T-helper 1 cell treated with Interleukin-12 subunit alpha and Interleukin-12 subunit beta and Interleukin-4 antibody, amounts not matched to agents 30 μg/mL and 1 μg/mL, for 36 hours (primary cell): ENCODE data around the gene TYROBP.
"Not testable (repeated sequence)": the region's sequence is repeated elsewhere in the genome, so short reads cannot be mapped to it uniquely, and the experiment has no call there.

Experiments
- H3K27ac Mint-ChIP-seq: one replicate; pipeline ENCODE4 v1.8.0; 2021; ENCODE audit warnings: mild to moderate bottlenecking, mixed read lengths
- H3K27me3 Mint-ChIP-seq: one replicate; pipeline ENCODE4 v1.8.0; 2021; ENCODE audit warnings: low read depth, mixed read lengths
- H3K36me3 Mint-ChIP-seq: one replicate; pipeline ENCODE4 v1.8.0; 2021; ENCODE audit warnings: low read depth, mixed read lengths
- H3K4me1 Mint-ChIP-seq: one replicate; pipeline ENCODE4 v1.8.0; 2021; ENCODE audit warnings: low read depth, mixed read lengths
- H3K4me3 Mint-ChIP-seq: one replicate; pipeline ENCODE4 v1.8.0; 2021; ENCODE audit warnings: mild to moderate bottlenecking, moderate library complexity, mixed read lengths
- H3K9me3 Mint-ChIP-seq: one replicate; pipeline ENCODE4 v1.8.0; 2021; ENCODE audit warnings: mixed read lengths

The TYROBP gene

DNA sequence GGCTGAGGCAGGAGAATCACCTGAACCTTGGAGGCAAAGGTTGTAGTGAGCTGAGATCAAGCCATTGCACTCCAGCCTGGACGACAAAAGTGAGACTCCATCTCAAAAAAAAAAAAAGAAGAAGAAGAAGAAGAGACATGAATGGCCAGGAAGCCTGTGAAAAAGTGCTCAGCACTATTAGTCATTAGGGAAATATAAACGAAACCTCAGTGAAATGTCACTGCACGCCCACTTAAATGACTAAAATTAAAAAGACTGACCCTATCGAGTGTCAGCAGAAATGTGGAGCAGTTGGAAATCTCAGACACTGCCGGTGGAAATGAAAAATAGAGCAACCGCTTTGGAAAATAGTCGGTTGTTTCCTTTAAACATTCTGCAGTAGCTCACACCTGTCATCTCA is 5.5 kb upstream of the TYROBP start:
- Mint-ChIP-seq H3K9me3 (no peaks in the 10 kb centered on the region), H3K27me3 (peaks cover 3% of the 10 kb centered on the region)

DNA sequence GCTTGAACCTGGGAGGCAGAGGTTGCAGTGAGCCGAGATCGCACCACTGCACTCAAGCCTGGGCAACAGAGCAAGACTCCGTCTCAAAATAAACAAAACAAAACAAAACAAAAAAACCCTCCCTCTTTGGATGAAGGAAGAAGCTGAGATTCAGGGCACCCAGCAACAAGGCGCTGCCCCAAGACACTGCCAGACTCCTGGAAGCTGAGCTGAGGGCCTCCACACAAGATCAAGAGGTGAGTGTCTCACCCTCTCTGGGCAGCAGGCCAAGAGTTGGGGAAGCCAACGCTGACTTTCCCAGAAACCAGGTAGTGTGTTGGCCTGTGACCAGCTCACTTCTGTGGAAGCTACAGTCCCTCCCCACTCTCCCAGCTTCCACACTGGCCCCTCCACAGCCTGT is 3.7 kb upstream of the TYROBP start:
- H3K4me1 Mint-ChIP-seq, result peaks cover 11% of the 10 kb centered on the region
- no peak overlapping the region for H3K4me3 Mint-ChIP-seq
- H3K36me3 Mint-ChIP-seq, result no peaks in the 10 kb centered on the region
- no peak overlapping the region for H3K27ac Mint-ChIP-seq
- no peaks in the 10 kb centered on the region for H3K9me3 Mint-ChIP-seq
- peaks cover 3% of the 10 kb centered on the region for H3K27me3 Mint-ChIP-seq

More for the DNA sequence above, 5.5 kb upstream of the TYROBP start:
- Mint-ChIP-seq H3K27ac (no peak overlapping the region), H3K4me3 (no peak overlapping the region), H3K36me3 (no peaks in the 10 kb centered on the region), H3K4me1 (peaks cover 11% of the 10 kb centered on the region)

DNA sequence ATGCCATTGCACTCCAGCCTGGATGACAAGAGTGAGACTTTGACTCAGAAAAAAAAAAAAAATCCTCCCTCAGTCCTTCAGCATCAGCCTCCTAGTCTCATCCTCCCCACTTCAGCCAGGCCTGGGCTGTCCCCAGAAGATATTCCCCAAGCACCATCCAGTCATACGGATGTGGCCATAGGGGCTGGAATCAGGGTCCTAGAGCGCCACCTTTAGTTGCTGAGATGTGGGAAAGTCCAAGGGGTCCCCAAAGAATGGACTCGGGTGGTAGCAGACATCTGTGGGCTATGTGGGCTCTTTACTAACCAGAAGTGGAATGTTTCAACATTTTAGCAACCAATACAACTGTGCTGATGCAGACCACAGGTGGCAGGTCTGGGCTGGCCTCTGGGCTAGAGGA is 3.1 kb upstream of the TYROBP start:
- Mint-ChIP-seq H3K27ac (no peak overlapping the region), H3K36me3 (no peaks in the 10 kb centered on the region), H3K9me3 (no peaks in the 10 kb centered on the region), H3K4me1 (peaks cover 11% of the 10 kb centered on the region), H3K4me3 (no peak overlapping the region), H3K27me3 (peaks cover 3% of the 10 kb centered on the region)

DNA sequence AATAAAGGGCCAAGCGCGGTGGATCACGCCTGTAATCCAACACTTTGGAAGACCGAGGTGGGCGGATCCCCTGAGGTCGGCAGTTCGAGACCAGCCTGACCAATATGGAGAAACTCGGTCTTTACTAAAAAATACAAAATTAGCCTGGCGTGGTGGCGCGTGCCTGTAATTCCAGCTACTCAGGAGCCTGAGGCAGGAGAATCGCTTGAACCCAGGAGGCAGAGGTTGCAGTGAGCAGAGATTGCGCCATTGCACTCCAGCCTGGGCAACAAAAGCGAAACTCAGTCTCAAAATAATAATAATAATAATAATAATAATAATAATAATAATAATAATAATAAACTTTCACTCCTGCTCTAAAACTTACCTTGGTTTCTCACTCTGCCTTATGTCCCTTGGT is 2.3 kb upstream of the TYROBP start:
- H3K27me3 Mint-ChIP-seq, H3K4me3 Mint-ChIP-seq, H3K36me3 Mint-ChIP-seq, H3K9me3 Mint-ChIP-seq, H3K27ac Mint-ChIP-seq: not testable (repeated sequence)
- H3K4me1 Mint-ChIP-seq, result peaks cover 11% of the 10 kb centered on the region

DNA sequence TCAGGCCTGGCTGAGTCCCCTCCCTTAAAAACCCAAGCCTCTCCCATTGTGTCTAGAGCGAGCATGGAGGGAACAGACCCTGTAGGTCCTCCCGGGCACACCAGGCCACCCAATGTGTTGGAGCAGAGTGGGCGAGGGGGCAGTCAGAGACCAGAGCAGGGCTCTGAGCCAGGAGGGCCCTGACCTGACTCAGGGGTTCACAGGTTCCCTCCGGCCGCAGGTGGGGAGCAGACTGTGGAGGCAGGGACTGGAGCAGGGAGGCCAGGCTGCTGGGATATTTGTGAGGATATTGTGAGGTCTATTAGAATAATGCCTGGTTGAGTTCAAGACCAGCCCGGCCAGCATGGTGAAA is 1.6 kb upstream of the TYROBP start:
- no peak overlapping the region for H3K4me3 Mint-ChIP-seq

DNA sequence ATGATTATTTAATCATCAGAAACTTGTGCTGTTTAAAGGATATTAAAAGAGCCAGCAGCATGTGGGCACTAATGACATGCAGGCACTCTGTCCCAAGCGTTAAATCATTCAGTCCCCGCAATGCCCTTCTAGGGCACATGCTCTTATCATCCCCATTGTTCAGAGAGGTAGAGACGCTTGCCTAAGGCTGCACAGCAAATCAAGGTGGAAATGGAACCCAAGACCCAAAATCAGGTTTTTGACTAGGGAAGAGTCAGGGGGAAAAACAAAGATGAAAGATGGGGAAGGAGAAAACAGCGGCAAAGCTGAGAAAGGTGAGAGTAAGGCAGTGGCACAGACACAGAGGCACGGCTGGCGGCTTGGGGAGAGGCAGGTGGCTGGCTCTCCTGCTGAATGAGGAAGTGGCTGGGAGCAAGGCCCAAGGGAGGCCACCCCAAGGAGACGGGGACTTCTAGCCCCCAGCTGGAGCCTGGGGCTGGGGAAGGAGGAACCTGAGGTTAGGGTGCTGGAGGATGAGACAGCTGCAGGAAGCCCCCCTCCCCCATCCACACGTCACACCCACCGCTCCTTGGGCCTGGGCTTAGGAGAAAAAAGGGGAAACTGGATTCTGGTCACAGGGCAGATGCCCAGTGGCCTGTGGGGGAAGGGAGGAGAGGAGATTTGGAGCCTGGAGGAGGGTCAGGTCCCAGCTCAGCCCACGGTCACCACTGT is 1.0 kb upstream of the TYROBP start:
- Mint-ChIP-seq H3K27me3 (no peaks in the 10 kb centered on the region), H3K4me1 (peaks cover 20% of the 10 kb centered on the region), H3K27ac (peak overlapping the region; percentile 71), H3K36me3 (no peaks in the 10 kb centered on the region), H3K4me3 (no peak overlapping the region), H3K9me3 (no peaks in the 10 kb centered on the region)

More for the DNA sequence above, 1.6 kb upstream of the TYROBP start:
- Mint-ChIP-seq H3K36me3 (no peaks in the 10 kb centered on the region), H3K4me1 (peaks cover 15% of the 10 kb centered on the region), H3K27me3 (no peaks in the 10 kb centered on the region), H3K9me3 (no peaks in the 10 kb centered on the region), H3K27ac (peak overlapping the region; percentile 71)

DNA sequence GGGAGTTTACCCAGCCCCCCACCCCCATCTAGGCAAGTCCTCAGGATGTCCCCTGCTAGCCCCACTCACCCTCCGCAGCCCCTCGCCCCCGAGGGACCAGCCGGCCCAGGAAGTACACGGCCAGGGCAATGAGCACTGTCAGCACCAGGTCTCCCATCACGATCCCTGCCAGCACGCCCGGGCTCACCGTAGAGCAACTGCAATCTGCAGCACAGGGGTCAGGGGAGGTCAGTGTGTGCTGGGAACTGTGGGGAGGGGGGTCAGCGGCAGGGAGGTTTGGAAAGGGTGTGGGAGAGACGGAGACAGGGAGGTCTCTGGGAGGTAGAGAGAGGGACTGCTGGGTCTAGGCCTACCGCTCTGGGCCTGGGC is 734 bp downstream of the TYROBP start:
- no peak overlapping the region for H3K27ac Mint-ChIP-seq
- no peaks in the 10 kb centered on the region for H3K27me3 Mint-ChIP-seq
- H3K36me3 Mint-ChIP-seq, result peaks cover 6% of the 10 kb centered on the region
- H3K9me3 Mint-ChIP-seq, result no peaks in the 10 kb centered on the region
- H3K4me1 Mint-ChIP-seq, result peaks cover 34% of the 10 kb centered on the region
- no peak overlapping the region for H3K4me3 Mint-ChIP-seq

DNA sequence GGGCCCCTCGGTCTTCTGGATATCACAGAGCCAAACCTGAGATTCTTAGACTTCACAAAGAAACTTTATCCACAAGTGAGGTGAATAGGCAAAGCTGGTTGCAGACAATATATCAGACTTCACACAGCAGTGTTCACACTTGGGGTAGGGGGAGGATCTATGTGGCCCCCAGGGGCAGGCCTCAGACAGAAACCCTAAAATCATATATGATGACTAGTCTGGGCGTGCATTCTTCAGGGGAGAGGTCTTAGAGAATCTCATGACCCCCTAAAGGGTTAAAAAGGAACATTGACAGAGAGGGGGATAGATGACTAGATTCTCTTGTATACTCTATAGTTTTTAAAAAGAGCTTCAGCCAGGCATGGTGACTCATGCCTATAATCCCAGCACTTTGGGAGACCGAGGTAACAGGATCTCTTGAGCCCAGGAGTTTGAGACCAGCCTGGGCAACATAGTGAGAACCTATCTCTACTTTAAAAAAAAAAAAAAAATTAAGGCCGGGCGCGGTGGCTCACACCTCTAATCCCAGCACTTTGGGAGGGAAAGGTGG is 2.8 kb downstream of the TYROBP start:
- no peaks in the 10 kb centered on the region for H3K9me3 Mint-ChIP-seq
- peaks cover 45% of the 10 kb centered on the region for H3K4me1 Mint-ChIP-seq
- H3K36me3 Mint-ChIP-seq, result peaks cover 6% of the 10 kb centered on the region
- peak overlapping the region; percentile 71 for H3K27ac Mint-ChIP-seq
- H3K27me3 Mint-ChIP-seq, result no peaks in the 10 kb centered on the region
- H3K4me3 Mint-ChIP-seq, result no peak overlapping the region

DNA sequence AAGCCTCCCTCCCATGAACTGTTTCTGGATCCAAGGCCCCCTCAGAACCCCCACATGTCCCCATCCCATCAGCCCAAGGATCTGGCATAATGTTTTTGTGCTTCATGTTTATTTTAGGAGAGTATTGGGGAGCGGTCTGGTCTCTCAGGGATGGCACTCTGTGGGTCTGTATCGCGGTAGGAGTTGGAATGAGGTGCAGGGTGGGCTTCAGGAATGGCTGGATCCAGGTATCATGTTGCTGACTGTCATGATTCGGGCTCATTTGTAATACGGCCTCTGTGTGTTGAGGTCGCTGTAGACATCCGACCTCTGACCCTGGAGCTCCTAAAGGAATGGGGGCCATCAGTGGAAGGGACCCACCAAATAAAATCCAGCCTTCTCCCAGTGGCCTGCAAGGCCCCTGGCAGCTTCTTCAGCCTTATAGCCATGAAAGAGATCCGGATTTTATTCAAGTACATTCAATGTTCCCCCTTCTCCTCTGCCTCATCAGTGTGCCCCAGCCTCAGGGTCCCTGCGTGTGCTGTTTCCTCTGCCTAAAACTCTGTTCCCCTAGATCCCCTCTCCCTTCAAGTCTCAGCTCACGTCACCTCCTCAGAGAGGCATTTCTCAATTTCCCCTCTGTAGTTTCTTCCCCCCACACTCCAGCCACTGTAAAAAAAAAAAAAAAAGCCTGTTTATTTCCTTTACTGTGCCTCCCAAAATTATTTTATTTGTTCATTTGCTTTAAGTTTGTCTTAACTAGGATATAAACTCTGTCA is 3.6 kb downstream of the TYROBP start:
- Mint-ChIP-seq H3K9me3 (no peaks in the 10 kb centered on the region), H3K4me3 (peak overlapping the region; percentile 22), H3K4me1 (peaks cover 44% of the 10 kb centered on the region), H3K36me3 (peaks cover 6% of the 10 kb centered on the region), H3K27ac (peak overlapping the region; percentile 71), H3K27me3 (no peaks in the 10 kb centered on the region)

DNA sequence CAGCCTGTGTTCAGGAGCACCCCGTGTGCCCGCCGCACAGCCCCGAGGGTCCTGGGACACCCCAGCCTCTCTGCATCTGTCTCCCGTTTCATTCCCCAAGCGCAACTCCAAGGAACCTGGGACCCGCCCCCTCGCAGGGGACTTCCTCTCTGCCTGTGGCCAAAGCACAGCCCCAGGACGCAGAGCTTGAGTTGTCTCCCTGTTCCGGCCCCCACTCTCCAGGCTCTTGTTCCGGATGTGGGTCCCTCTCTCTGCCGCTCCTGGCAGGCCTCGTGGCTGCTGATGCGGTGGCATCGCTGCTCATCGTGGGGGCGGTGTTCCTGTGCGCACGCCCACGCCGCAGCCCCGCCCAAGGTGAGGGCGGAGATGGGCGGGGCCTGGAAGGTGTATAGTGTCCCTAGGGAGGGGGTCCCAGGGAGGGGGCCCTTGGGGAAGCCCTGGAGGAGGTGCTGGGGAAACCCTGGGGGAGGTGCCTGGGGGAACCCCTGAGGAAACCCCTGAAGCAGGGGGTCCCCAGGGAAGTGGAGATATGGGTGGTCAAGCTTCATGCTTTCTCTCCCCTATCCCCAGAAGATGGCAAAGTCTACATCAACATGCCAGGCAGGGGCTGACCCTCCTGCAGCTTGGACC is 4.4 kb downstream of the TYROBP start:
- Mint-ChIP-seq H3K27me3 (no peaks in the 10 kb centered on the region), H3K36me3 (peaks cover 8% of the 10 kb centered on the region), H3K4me3 (peak overlapping the region; percentile 98), H3K27ac (peak overlapping the region; percentile 96), H3K9me3 (no peaks in the 10 kb centered on the region), H3K4me1 (peaks cover 40% of the 10 kb centered on the region)

DNA sequence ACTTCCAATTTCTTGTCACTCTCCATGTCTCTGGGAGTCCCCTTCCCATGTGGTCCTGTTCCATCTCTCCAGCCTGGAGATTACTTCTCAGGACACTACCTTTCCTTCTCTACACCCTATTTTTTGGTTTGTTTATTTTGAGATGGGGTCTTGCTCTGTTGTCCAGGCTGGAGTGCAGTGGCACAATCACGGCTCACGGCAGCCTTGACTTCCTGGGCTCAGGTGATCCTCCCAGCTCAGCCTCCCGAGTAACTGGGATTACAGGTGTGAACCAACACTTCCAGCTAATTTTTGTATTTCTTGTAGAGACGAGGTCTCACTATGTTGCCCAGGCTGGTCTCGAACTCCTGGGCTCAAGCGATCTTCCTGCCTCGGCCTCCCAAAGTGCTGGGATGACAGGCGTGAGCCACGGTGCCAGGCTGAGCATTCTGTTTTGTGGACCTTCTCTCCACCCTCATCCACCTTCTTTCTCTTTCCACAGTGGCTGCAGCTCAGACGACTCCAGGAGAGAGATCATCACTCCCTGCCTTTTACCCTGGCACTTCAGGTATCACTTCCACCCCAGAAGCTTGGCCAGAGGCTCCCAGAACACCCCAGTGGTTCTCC is 5.1 kb downstream of the TYROBP start:
- peaks cover 12% of the 10 kb centered on the region for H3K36me3 Mint-ChIP-seq

DNA sequence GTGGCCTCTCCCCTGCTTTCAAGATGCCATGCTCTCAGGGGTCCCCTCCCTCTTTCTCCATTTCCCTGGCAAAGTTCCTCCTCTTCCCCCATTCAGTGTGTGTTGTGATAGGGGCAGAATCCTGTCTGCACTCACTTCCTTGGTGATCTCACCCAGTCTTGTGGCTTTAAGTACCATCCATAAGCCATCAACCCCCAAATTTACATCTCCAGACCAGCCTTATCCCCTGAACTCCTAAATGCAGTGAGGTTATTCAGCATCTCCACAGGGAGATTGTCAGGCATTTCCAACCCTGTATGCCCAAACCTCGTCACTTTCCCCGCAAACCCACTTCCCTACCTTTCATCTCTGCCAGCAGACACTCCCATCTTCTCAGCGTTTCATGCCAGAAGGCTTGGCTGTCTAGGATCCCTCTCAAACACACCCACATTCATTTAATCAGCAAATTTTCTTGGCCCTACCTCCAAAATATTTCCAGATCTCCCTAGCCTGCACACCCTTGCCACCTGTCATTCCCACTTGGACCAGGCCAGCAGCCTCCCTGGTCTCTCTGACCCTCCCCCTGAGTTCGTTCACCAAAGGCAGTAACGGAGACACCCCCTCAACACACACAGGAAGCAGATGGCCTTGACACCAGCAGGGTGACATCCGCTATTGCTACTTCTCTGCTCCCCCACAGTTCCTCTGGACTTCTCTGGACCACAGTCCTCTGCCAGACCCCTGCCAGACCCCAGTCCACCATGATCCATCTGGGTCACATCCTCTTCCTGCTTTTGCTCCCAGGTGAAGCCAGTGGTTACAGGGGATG is 6.0 kb downstream of the TYROBP start, which contains the start of gene HCST:
TSS of gene HCST (plus strand) at position 676 of the 808 bp plus-strand sequence. CDS start at position 741, 65 bp downstream.
- H3K4me3 Mint-ChIP-seq, result peak within 1 kb of the TSS; percentile 98

More for the DNA sequence above, 5.1 kb downstream of the TYROBP start:
- Mint-ChIP-seq H3K4me1 (peaks cover 40% of the 10 kb centered on the region), H3K9me3 (no peaks in the 10 kb centered on the region), H3K27me3 (no peaks in the 10 kb centered on the region), H3K27ac (peak overlapping the region; percentile 96), H3K4me3 (peak overlapping the region; percentile 98)

DNA sequence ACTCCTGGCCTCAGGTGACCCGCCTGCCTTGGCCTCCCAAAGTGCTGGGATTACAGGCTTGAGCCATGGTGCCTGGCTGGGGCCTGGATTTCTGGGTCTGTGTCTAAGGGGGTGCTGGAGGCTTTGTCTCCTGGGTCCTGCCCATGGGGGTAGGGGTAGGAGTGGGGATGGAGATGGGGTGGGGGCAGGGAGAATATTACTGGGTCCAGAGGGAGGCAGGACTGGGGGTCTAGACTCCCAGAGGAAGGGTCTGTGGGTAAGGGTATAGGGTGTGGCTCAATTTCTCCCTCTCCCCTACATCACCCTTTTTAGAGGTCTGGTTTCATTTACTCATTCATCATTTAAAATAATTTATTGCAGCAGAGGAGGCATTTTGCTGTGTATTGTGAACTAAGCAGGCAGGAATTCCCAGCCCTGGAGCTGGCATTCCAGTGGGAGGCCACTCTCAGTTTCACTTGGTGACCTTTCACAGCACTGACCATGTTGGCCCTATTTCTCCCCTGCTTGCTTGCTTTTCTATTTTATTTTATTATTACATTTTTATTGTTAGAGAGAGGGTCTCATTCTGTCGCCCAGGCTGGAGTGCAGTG is 6.9 kb downstream of the TYROBP start:
- Mint-ChIP-seq H3K27me3 (no peaks in the 10 kb centered on the region), H3K27ac (peak overlapping the region; percentile 97), H3K9me3 (no peaks in the 10 kb centered on the region), H3K4me3 (peak overlapping the region; percentile 98), H3K4me1 (peaks cover 44% of the 10 kb centered on the region), H3K36me3 (peaks cover 17% of the 10 kb centered on the region)

More for the DNA sequence above, 6.0 kb downstream of the TYROBP start, which contains the start of gene HCST:
- H3K27ac Mint-ChIP-seq, result peak within 1 kb of the TSS; percentile 96
- peaks cover 44% of the 10 kb centered on the region for H3K4me1 Mint-ChIP-seq
- H3K36me3 Mint-ChIP-seq, result peaks cover 17% of the 10 kb centered on the region
- H3K27me3 Mint-ChIP-seq, result no peaks in the 10 kb centered on the region
- no peaks in the 10 kb centered on the region for H3K9me3 Mint-ChIP-seq
